ENCODE measurements around the gene EXD3.
"Not testable (repeated sequence)": the region's sequence is repeated elsewhere in the genome, so short reads cannot be mapped to it uniquely, and the experiment has no call there.

EXD3 gene

GRCh38 chr9:137430723-137431415, 7.9 kb upstream of the EXD3 start:
- DNase-seq = no peak

GRCh38 chr9:137429974-137430722, 7.2 kb upstream of the EXD3 start:
- no peak for DNase-seq

- no peak for DNase-seq
These were observed 6.6 kb upstream of the EXD3 start for GRCh38 chr9:137429546-137429890.

- no peak for DNase-seq
These were observed 6.0 kb upstream of the EXD3 start for GRCh38 chr9:137428841-137429545.

- no peak for DNase-seq
These were observed 5.3 kb upstream of the EXD3 start for GRCh38 chr9:137428311-137428630.

- no peak for DNase-seq
These were observed 4.7 kb upstream of the EXD3 start for GRCh38 chr9:137427454-137428310.

- DNase-seq = no peak
These were observed 3.2 kb upstream of the EXD3 start for GRCh38 chr9:137426018-137426681.

- DNase-seq = no peak
These were observed 741 bp upstream of the EXD3 start for GRCh38 chr9:137423514-137424291.

- no peak for DNase-seq
These were observed 941 bp downstream of the EXD3 start for GRCh38 chr9:137421838-137422603.

- no peak for DNase-seq
These were observed 5.6 kb downstream of the EXD3 start for GRCh38 chr9:137417161-137418021.

GRCh38 chr9:137416563-137417151, 6.3 kb downstream of the EXD3 start:
- no peak for DNase-seq

GRCh38 chr9:137416006-137416562, 6.9 kb downstream of the EXD3 start:
- DNase-seq = no peak

GRCh38 chr9:137415451-137415850, 7.5 kb downstream of the EXD3 start:
- no peak for DNase-seq

GRCh38 chr9:137412431-137412830, 10.5 kb downstream of the EXD3 start:
- no peak for DNase-seq

- DNase-seq = no peak
These were observed 11.1 kb downstream of the EXD3 start for GRCh38 chr9:137411645-137412380.

GRCh38 chr9:137411260-137411644, 11.7 kb downstream of the EXD3 start:
- DNase-seq = no peak

GRCh38 chr9:137410891-137411249, 12.1 kb downstream of the EXD3 start:
- DNase-seq = no peak

GRCh38 chr9:137410236-137410890, 12.6 kb downstream of the EXD3 start:
- DNase-seq = not testable (repeated sequence)
